Stimulated activated CD4-positive, alpha-beta T cell treated with anti-CD3 and anti-CD28 coated beads, Interleukin-4, amount 100 ng/mL, for 1 hour (primary cell): Measurements from ENCODE around the gene ZXDC.

ENCODE experiments used
- DNase-seq: peaks from one replicate; pipeline ENCODE4 v3.0.0-alpha.2; 2020

Gene ZXDC

GRCh38 chr3:126488185-126488584, 12.5 kb upstream of the ZXDC start:
- DNase-seq, result no peak

- no peak for DNase-seq
Measured at GRCh38 chr3:126487151-126487771, 11.6 kb upstream of the ZXDC start.

DNA sequence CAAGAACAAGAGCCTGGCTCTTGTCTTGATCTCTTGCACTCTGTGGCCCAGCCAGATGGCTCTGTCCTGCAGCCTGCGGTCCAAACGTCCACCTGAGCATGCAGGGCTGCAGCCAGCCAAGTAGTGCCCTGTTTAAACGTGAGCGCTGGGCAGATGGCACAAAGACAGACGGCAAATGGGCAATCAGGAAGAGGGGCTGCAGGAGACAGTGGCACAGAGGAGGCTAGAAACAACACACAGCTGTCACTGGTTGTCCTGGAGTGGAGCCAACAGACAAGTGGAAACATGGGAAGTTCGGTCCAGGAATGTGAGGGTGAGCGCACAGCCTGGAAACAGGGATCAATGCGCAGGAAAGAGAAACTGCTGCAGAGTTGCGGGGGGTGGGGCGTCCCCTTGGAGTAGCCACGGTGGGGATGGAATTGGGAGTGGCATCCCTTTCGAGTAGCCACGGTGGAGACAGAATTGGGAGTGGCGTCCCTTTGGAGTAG, 10.7 kb upstream of the ZXDC start:
- no peak for DNase-seq

GRCh38 chr3:126485956-126486355, 10.3 kb upstream of the ZXDC start:
- DNase-seq, result no peak

GRCh38 chr3:126485176-126485897, 9.6 kb upstream of the ZXDC start:
- DNase-seq, result no peak

DNA sequence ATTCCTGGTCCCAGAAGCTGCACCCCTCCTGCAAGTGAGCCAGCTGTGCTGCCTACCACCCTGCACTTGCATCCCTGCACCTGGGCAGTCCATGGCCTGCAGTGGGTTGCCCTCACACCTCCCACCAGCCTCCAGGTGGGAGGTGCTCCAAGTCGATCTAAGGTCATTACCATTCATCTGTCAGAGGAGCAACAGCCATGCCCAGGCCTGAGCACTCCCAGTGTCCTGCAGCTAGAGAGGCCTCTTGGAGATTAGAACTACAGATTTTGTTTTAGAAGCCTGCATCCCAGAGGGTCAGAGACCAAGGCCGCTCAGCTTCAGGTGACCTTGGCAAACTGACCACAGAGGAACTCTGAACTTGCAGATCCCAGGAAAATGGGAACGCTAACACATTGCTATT, 9.0 kb upstream of the ZXDC start:
- DNase-seq, result no peak

GRCh38 chr3:126484148-126484547, 8.5 kb upstream of the ZXDC start:
- no peak for DNase-seq

DNA sequence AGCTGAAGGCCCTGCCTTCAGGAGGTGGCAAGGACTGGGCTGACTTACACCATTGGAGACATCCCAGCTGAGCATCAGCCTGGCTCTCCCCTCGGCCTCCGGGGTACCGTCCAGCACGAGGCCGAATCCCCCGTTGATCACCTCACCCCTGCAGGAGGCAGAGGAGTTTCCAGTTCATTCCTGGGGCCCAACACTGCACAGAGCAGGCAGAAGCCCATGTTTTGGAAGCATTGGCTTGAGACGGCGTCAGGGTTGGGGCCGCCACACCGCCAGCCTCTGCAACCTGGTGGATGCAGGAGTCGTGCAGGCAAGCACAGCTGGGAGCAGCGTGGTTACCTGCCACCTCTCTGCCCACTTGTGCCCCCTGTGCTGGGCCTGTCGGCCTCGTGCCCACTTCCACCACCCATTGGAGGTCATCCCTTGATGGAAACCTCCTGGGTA, 7.7 kb upstream of the ZXDC start:
- DNase-seq, result no peak

GRCh38 chr3:126482503-126483255, 7.0 kb upstream of the ZXDC start:
- DNase-seq, result no peak

- DNase-seq, result no peak
Measured at GRCh38 chr3:126481808-126482502, 6.3 kb upstream of the ZXDC start.

DNA sequence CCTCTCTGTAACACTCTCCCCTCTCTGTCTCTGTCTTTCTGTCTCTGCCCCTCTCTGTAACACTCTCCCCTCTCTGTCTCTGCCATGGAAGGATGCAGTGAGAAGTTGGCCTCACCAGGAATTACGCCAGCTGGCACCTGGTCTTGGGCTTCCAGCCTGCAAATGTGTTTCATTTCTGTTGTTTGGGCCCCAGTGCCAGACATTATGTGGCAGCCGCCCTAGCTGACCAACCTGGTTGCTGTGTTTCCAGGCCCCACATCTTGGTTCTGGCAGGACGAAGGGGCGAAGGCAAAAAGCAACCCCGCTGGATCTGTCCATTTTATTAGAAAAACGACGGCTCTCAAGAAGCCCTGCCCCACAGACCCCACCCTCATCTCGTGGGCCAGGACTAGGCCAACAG, 5.2 kb upstream of the ZXDC start:
- no peak for DNase-seq

DNA sequence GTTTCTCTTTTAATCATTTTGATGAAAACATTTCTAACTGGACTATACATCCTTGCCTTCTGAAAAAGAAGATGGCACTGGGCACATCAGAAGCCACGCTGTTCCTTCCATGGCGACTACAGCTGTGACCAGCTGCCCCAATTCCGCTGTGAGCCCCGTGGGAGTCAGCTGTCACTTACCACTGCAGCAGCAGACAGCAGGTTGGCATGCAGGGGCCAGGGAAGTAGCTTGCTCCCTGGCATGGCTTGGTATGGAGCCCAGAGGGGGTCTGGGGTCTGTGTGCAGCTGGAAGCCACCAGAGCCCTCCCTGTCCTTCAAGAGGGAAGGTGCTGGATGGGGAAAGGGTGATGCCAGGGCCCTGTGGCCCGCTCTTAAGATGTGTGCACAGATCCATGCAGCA, 4.5 kb upstream of the ZXDC start:
- DNase-seq, result no peak

DNA sequence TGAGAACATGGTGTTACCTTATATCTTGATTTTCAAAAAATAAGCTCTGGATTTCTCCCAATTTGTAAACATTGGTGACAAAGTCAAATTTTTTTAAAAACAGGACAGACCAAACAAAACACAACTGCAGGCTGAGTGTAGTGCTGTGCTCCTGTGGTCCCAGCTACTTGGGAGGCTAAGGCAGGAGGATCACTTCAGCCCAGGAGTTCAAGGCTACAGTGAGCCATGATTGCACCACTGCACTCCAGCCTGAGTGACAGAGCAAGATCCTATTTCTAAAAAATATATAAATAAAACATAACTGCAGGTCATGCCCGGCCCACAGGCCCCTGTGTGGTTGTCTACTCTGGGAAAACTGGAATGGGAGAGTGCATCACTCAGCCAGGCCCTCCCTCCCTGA, 4.0 kb upstream of the ZXDC start:
- DNase-seq, result no peak

- DNase-seq, result no peak
Measured at GRCh38 chr3:126478581-126479310, 3.1 kb upstream of the ZXDC start.

DNA sequence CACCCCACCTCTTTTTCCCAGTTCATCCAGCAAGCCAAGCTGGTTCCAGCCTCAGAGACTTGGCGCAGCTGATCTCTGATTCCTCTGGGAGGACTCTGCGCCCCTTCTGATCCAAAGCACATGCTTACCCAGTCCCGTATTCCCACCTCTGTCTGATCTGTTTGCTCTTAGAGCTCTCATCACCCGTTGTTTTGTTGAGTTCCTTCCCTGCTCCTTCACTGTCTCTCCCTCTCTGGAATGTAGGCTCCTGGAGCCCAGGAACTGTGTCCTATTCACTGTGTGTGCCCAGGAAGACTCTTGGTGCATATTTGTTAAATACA, 1.3 kb upstream of the ZXDC start:
- no peak for DNase-seq

DNA sequence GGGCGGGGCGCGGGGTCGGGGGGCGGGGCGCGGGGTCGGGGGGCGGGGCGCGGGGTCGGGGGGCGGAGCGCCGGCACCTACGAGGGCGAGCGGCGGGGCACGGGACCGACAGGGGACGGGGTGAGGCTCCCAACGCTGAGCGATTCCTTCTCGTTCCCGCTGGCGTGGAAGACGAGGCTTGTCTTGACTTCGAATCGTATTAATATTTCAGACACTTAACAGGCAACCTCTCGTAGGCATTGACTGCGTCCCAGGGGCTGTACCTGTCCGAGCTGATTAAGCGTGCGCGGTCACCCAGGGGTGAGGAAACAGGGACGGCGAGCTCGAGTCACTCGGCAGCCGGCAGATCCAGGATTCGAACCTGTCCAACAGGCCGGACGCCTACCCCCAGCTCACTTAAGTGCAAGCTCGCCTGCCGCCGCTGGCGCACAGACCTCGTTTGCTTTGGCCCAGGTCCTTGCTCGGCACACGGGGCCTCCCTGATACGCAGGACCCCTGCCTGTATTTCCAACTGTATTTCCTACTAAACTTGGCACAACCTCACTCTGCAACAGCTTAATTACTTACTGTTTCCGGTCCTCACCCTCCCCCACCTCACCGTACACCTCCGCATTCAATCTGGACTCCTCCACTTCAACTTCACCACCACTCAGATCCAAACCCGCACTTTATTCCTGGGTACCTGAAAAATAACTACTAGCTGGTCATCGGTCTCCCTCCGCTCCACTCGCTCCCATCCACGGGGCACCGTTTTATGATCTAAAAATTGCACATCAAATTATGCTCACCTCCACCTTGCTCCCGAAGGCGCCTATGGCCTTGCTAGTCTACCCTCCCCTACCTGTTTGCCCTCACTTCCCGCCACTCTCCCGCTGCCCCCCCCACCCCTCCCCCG, 722 bp upstream of the ZXDC start:
- DNase-seq, result no peak

DNA sequence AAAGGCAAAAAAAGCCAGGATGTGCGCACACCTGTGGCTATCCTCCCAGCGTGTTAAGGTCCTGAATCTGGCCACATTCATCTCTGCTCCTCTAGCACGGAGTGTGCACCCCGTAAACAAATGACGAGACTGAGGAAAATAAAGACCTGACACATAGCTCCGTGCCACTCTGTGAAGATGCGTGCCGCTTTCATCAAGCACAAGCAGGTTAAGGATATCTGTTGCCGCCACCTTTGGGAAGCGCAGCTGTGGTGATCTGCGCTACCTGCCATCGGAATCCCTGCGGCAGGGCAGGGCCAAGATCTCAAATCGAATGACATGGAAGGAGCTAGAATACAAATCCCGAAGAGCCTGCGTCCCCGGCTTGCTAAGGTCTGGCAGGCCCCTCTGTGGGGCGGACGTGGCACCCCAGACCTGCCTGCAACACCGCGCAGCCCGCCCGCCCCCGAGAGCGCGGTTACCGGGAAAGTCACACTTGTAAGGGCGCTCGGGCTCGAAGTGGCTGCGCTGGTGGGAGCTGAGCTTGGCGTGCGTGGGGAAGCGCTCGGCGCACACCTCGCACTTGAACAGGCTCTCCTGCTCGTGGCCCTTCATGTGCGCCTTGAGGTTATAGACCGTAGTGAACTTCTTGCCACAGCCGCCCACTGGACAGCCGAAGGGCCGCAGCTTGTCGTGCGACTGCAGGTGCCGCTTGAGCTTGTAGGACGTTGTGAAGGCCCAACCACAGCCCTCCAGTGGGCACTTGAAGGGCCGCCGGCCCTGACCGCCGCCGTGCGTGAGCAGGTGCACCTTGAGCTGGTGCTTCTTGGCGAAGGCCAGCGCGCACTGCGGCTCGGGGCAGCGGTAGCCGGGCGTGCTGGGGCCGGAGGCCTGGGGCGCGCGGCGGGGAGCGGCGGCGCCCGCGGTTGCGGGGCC, 936 bp downstream of the ZXDC start:
- peak; percentile 42 for DNase-seq

- no peak for DNase-seq
Measured at GRCh38 chr3:126473292-126474168, 2.2 kb downstream of the ZXDC start.

DNA sequence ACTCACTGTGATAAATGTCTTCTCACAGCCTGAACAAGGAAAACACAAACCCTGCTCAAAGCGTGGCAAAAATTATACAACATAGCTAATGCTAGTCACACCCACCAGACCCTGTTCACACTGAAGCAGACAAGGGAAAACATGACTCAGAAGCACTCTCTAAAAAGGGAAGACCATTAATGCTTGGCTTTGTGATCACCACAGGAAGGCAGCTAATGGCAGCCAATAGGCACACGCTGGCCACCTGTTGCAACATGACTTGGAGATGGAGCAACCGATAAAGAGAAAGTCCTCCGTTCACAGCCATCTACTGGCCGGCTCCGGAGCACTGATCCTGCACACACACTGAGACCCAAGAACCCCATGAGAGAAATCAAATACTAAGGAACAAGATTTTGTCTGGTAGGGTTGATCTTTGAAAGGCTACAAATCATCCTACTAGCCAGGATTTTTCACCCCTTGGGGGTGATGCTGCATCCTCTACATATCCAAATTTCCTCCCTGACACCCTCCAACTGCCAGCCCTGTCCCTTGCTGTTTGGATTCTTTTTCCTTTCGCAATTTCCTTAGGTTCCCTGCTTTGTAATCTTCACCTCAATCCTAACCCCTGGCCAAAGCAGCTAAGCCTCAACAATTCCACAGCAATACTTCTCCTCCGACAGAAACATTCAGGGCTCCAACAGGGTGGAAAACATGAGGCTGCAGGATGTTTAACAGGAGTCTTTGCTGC, 3.2 kb downstream of the ZXDC start:
- DNase-seq, result no peak
